ENCODE data around the gene DNER.

- no peak for TF ChIP-seq CTCF (IDR thresholded peaks at IDR 0.05 in 2 of 3, conservative IDR thresholded peaks at IDR 0.05 in 1 of 3; ENCODE audit: control insufficient read depth in 2 of 3, extremely low read depth in 1 of 3, insufficient read depth in 1 of 3, low read depth in 3 of 3, low read length in 3 of 3)
- no peak for TF ChIP-seq FOS (IDR thresholded peaks at IDR 0.05; ENCODE audit: borderline replicate concordance, extremely low read depth, insufficient read length)
- TF ChIP-seq NRF1 (conservative IDR thresholded peaks at IDR 0.05; ENCODE audit: low read depth, low read length) = no peak
- TF ChIP-seq BHLHE40 (IDR thresholded peaks at IDR 0.05; ENCODE audit: borderline replicate concordance in 1 of 2, low read depth in 2 of 2, low read length in 1 of 2) = no peak
- TF ChIP-seq RCOR1 (conservative IDR thresholded peaks at IDR 0.05; ENCODE audit: low read depth, low read length) = no peak
- no peak for TF ChIP-seq GABPA (IDR thresholded peaks at IDR 0.05; ENCODE audit: low read depth)
- no peak for TF ChIP-seq TCF12 (IDR thresholded peaks at IDR 0.05; ENCODE audit: low read depth, low read length)
- no peak for TF ChIP-seq ZNF274 (IDR thresholded peaks at IDR 0.05; ENCODE audit: insufficient read depth, insufficient read length)
- no peak for TF ChIP-seq SMAD1 (IDR thresholded peaks at IDR 0.05; ENCODE audit: low read depth, partially characterized antibody)
Measured at GRCh38 chr2:229370509-229370908, 343.8 kb downstream of the DNER start.
